ENCODE data around the gene RNH1.

Gene RNH1

DNA sequence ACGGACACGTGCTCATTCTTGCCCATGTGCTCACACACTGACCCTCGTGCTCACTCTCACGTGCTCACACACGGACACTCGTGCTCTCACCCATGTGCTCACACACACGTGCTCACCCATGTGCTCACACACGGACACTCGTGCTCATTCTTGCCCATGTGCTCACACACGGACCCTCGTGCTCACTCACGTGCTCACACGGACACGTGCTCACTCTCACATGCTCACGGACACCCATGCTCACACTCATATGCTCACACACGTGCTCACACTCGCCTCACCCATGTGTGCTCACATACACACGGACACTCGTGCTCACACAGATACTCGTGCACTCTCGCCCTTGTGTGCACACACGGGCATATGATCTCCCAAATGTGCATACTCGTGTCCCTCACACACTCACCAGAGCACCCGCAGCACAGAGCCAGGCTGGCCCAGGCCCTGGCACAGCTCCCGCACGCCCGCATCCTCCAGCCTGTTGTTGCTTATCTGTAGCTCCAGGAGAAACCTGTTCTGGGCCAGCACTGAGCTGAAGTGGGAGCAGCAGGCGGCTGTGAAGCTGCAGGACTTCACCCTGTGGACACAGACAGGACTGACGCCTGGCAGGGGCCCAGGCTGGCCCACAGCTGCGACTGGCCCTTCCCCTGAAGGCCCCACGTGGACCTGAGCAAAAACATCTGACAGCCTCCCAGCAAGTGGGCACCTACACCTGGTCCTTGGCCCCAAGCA is 9.3 kb downstream of the RNH1 start:
- DNase-seq: no peak

DNA sequence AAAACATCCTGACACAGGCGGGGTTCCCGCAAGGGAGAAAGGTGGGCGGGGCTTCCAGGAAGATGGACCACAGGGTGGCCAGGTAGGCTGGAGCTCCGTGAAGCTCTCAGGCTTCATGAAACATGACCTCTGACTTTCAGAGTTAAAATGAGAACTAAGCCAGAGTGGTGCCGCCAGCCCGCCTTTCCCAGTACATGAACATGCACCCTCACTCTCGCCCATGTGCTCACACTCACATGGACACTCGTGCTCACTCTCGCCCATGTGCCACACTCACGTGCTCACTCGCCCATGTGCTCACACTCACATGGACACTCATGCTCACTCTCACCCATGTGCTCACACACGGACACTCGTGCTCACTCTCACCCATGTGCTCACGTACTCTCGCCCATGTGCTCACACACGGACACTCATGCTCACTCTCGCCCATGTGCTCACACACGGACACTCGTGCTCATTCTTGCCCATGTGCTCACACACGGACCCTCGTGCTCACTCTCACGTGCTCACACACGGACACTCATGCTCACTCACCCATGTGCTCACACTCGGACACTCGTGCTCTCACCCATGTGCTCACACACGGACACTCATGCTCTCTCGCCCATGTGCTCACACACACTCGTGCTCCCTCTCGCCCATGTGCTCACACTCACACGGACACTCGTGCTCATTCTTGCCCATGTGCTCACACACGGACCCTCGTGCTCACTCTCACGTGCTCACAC is 10.0 kb downstream of the RNH1 start:
- no peak for DNase-seq

DNA sequence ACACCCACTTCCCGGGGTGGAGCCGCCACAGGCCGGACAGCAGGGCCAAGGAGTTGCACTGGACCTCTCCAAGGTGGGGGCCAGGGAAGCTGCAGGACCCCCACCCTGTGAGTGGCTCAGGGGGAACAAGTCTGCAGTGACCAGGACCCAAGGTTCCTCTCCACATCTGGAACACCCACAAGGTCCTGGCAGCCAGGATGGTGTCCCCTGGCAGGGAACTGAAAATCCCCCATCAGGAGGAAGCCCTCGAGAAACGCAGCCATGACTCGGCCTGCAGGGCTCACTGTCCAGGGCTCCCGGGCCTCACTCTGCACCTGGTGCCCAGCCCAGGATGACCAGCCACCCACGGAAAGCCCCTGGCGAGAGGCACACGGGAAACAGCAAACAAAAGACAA is 11.5 kb downstream of the RNH1 start:
- no peak for DNase-seq

DNA sequence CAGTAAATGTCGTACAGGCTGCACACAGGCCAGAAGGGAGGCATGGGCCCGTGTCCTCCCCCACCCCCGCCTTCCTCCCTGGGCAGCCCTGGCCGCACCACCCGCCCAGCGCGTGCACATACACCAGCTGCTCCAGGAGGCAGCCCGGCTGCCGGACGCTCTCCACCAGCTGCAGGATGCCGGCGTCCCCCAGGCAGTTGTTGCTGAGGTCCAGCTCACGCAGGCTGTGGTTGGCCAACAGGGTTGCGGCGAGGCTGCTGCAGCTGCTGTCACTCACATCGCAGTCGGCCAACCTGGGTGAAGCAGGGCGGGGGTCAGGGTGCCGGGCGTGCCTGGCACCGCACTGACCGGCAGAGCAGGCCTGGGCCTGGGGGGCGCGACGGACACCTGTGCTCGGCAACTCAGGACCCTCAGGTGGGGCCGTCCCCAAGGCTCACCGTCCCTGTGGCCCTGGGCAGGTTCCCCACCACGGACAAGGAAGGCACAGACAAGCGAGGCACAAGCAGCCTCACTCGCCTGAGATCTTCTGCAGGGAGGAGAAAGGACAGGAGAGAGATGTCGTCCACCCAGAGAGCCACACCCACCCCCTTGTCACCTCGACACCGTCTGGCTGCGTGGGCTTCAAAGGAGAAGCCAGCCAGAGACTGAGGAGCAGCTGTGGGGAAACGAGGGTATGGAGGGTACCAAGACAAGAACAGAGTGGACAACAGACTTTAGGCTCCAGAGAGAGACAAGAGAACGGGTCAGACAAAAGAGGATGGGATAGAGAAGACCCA is 12.1 kb downstream of the RNH1 start:
- no peak for DNase-seq

DNA sequence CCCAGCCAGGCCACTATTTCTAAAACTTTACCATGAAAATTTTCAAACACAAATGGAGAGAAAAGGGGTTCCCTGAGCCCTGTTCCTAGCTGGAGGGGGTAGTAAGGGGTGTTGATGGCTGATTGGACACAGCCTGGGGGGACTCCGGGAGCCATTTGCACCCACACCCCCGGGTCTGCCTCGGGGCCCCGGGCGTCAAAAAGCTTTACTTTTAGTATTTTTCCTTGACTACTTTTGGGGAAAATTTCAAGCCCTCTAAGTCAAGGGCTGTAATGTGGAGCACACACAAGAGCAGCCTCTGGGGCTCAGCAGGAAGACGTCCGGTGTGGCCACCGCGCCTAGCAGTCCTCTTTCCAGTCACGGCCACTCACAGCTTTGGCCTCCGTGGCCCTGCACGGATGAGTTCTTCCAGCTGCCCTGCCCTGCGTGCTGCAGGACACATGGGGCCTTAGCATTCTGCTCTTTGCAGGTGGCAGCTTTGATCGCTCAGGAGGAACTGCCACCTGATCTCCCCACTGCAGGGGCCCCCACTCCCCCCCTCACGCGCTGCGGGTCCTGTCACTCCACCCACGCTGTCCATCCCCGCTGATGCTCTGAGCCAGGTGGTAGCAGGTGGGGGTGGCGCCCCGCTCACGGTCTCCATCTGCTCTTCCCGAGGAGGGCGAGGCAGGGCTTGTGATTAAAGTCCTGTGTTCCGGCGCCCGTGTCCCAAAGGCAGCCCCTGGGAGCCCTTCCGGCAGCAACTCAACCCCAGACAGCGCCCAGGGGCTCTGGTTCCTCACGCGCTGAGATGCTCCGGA is 14.4 kb downstream of the RNH1 start:
- DNase-seq: no peak

DNA sequence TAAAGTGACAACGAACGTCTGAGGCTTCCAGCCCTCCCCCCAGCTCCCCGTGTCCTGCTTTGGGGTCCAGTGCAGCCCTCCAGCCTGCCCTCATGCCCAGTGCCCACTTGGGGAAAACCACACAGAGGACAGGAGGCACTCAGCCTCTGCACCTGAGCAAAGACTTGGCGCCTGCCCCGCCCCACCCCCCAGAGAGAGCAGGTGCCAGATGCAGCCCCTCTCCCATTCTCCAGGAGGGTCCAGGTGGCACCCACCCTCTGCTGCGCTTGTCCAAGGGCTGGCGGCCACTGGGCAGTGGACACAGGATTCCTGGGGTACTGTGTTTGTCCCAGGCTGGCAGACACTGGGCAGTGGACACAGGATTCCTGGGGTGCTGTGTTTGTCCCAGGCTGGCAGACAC is 15.7 kb downstream of the RNH1 start:
- DNase-seq: no peak

DNA sequence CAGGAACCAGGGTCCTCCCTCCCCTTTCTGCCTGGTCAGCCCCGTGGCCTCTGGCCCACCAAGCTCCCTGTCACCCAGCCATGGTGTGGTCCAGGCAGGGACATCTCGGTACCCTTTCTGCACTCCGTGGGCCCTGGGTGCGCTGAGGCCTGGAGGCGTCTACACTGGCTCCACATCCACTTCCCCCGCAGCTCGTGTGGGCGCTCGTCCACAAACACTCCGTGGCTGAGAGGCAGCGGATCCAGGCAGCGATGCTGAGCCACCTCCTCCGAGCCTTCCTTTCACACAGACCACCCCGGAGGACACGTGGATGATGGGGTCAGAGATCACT is 16.1 kb downstream of the RNH1 start:
- no peak for DNase-seq

DNA sequence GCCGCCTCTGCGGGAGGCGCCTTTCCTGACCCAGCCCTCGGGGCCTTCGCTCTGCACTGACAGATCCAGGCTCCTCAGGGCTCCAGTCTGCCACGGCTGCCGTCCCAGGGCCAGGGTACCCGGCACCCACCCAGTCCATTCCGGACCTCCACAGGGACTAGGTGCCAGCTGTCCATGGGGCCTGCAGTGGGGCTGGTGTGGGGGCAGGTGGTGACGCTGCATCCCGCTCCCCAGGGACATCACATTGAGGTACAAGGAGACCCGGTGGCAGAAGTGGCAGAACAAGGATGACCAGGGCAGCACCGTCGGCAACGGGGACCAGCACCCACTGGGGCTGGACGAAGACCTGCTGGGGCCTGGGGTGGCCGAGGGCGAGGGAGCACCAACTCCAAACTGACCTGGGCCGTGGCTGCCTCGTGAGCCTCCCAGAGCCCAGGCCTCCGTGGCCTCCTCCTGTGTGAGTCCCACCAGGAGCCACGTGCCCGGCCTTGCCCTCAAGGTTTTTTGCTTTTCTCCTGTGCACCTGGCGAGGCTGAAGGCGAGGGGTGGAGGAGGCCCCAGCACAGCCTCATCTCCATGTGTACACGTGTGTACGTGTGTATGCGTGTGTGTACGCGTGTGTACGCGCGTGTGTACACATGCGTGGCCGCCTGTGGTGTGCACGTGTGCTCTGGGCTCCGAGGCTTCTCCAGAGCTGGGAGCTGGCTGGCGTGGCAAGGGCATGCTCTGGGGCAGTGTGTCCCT is 16.7 kb downstream of the RNH1 start:
- no peak for DNase-seq

DNA sequence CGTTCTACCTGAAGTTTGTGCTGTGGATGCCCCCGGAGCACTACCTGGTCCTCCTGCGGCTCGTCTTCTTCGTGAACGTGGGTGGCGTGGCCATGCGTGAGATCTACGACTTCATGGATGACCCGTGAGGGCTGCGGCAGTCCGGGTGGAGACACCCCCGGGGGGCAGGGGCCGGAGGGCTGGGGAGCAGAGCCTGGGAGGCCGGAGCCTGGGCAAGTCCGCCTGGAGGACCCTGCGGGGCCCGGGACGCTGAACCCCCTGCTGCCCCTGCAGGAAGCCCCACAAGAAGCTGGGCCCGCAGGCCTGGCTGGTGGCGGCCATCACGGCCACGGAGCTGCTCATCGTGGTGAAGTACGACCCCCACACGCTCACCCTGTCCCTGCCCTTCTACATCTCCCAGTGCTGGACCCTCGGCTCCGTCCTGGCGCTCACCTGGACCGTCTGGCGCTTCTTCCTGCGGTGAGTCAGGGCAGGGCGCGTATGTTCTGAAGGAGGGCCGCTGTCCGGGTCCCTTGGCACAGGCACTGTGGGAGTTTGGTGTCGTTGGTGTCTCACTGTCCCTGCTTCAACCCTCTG is 17.3 kb downstream of the RNH1 start:
- no peak for DNase-seq

DNA sequence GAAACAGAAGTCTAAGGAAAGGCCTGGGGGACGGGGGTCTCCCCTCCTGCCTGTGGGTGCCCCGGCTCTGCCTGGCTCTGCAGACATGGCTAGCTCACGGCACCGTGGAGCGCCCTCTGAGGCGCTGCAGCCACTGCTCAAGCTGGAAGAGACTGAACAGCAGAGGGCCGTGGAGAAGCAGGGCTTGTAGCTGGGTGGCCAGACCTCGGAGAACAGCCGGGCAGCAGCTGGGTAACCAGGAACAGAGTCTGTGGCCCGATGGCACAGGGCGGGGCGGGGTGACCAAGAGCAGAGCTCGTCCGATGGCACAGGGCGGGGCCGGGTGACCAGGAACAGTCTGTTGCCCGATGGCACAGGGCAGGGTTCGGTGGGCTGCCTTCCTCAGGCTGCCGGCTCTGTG is 18.1 kb downstream of the RNH1 start:
- no peak for DNase-seq

DNA sequence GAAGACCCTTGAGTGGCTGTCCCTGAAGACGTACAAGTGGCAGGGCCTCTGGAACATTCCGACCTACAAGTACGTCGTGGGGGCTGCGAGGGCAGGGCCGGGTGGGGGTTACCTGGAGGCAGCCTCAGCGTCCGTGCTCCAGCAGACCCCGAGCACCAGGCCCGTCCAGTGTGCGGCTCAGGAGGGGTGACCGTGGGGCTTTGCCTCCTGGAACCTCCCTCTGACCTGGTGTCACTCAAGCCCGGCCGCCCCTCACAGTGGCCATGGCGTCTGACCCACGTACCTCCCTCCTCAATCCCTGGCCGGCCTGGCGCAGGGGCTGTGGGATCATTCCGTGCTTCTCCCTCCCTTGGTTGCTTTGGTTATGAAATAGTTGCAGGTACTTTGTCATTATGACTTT is 18.5 kb downstream of the RNH1 start:
- DNase-seq: no peak

DNA sequence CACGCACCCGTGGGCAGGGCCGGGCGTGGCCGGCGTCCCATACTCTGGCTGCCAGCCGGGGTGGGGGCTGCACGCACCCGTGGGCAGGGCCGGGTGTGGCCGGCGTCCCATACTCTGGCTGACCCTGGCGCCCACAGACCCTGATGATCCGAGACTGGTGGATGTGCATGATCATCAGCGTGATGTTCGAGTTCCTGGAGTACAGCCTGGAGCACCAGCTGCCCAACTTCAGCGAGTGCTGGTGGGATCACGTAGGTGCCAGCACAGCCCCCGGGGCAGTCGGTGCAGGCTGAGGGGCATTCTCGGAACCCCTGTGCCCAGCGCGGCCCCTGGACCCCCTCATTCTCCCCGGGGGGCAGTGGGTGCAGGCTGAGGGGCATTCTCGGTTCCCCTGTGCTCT is 19.0 kb downstream of the RNH1 start:
- no peak for DNase-seq

DNA sequence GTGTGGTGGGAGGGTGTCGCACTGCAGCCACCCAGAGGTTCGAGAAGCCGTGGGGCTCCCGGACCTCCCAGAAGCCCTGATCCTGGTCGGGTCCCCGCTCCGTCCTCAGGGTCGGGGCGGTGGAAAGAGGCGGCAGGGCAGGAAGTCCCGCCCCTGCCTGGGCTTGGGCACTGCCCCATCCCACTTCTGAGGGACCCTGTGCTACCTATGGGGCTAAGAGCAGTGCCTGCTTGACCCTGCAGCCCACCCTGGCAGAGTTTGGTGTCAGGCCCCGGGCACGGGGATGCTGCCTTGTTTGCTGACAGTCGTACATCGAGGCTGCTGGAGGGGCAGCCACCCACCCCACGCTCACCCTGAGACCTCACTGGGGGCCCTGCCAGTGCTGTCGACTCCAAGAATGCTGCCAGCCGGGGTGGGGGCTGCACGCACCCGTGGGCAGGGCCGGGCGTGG is 19.4 kb downstream of the RNH1 start:
- DNase-seq: no peak

DNA sequence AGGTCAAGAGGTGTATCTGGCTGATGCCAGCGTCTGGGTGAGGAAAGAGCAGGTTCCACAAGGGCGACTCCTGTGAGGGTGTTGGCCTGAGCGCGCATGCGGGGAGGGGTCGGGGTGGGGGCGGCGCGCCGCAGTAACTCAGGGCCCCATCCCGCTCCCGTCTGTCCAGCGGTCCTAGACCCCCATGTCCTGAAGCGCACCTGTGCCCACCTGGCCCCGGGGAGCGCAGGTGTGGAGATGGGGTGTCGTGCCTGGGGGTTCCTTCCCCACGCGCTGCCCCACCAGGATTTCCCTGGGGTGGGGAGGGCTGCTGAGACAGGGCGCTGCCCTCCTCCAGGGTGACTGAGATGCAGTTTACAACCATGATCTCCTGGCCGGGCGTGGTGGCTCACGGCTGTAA is 20.9 kb downstream of the RNH1 start:
- DNase-seq: no peak

DNA sequence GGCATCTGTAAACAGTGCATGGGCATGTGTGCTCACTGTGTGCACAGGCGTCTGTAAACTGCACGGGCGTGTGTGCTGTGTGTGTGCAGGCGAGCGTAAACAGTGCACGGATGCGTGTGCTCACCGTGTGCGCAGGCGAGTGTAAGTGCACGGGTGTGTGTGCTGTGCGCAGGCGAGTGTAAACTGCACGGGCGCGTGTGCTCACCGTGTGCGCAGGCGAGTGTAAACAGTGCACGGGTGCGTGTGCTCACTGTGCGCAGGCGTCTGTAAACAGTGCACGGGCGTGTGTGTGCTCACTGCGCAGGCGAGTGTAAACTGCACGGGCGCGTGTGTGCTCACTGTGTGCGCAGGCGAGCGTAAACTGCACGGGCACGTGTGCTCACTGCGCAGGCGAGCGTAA is 22.4 kb downstream of the RNH1 start:
- DNase-seq: no peak

DNA sequence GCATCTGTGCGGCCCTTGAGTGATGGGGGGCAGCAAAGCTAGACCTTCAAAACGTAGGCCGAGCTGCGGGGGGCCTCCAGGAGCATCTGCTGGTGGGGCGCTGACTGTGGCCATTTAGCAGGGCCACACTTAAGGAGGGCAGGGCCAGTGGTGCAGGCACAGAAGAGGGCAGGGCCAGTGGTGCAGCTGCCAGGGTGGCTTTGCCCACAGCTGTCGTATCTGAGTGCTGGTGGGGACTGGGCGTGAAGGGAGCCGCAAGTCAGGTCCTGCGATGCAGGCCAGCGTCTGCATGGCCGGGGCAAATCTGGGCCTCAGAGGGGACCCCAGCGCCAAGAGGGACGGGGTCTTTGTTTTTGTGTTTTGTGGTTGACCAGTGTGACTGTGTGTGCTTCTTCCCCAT is 27.7 kb downstream of the RNH1 start:
- DNase-seq: no peak

DNA sequence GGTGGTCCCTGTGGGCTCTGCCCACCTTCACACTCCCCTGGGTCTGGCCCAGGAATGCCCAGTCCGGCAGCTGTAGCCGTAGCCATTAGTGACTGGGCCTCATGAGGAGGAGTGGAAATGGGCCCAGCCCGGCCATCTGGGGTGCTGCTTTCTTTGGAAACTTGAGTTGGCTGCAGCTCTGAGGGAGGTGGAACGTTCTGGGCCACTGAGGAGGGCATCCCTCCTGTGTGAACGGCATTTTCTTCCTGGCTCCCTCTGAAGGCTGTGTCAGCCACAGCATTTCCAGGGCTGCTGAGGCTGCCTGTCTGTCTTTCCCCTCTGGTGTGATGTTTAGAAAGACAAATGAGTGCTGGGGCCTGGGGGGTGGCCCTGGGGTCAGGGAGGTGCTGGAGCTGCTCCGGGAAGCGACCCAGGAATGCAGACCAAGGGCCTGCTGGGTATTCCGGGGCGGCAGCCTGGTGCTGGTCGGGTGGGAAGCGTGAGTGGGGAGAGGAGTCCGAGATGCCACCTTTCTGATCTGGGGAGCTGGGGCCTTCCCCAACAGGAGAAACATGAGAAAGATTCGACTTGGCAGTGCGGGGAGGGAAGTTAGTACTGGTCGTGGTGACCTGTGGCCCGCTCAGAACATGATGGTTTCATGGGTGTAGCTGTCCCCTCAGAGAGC is 29.9 kb downstream of the RNH1 start:
- no peak for DNase-seq

DNA sequence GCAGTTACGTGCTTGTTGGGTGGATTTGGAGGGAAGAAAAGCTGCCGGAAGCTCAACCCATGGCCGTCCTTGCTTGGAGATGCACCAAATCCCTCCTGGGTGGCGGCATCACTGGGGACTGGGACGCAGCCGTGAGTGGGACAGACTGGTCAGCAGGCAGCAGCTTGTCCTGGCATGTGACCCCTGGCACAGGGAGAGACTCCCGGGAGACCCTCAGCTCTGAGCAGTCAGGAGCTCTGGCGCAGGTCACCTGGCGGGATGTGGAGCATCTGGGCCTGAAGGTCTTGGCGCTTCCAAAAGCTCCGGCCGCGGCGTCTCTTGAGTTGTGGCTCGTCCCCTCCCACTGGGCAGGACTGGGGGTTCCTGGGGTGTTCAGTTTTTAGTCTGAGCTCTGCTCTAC is 30.6 kb downstream of the RNH1 start:
- no peak for DNase-seq

DNA sequence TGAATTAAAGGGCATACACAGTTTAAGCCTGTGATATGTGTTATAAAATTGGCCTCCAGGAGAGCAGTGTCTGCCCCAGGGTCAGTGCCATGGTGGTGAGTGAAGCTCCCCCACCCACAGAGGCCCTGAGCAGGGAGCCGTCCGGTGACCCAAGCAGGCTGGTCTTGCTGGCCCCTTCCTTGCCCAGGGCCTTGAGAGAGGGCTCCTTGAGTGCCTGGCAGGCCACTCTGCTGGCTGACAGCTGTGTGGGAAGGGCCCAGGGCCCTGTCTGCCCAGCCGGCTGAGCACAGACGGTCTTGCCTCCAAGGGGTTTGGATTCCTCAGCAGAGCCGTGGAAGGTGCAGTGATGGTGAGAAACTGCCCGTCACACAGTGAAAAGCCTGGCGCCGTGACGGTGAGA is 31.1 kb downstream of the RNH1 start:
- DNase-seq: no peak

DNA sequence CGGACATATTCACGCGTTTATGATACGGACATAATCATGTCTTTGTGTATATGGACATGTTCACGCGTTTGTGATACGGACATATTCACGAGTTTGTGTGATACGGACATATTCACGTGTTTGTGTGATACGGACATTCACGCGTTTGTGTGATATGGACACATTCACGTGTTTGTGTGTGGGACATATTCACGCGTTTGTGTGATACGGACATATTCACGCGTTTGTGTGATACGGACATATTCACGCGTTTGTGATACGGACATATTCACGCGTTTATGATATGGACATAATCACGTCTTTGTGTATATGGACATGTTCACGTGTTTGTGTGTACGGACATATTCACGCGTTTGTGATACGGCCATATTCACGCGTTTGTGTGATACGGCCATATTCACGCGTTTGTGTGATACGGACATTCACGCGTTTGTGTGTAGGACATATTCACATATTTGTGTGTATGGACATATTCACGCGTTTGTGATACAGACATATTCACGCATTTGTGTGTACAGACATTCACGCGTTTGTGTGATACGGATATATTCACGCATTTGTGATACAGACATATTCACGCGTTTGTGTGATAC is 32.0 kb downstream of the RNH1 start:
- DNase-seq: no peak
